Gastrocnemius medialis (tissue), 4 donors: Measurements from ENCODE around the gene ARHGAP26. TPM values are rescaled to one million over a fixed set of nuclear protein-coding genes. Genes with fewer than 3 reads are reported as not detected.
A peak's percentile ranks its signal among the peaks of the same experiment; 100 is the strongest.

Experiments
- ATAC-seq, 2 donors: fragments of 150-250 bp; one replicate each; pipeline ENCODE4 v1.9.1; 2016
- DNase-seq, 2 donors: peaks; one replicate each; pipeline ENCODE4 v3.0.0-alpha.2; 2019
- H3K27ac ChIP-seq, 4 donors: fragments of 200-600 bp; sonication (generic); 1 replicate in 1 of 4; 2 replicates in 3 of 4; pipeline ENCODE4 v1.5.1; 2016 to 2018; ENCODE audit warnings: mild to moderate bottlenecking in 2 of 4, moderate library complexity in 1 of 4
- H3K27me3 ChIP-seq, 3 donors: fragments of 200-600 bp; sonication (generic) in 2 of 3; 1 replicate in 1 of 3; 2 replicates in 2 of 3; pipeline versions ENCODE4 v1.5.1 to v1.6.0; 2016 to 2019; ENCODE audit warnings: mild to moderate bottlenecking in 1 of 3, moderate library complexity in 1 of 3
- H3K36me3 ChIP-seq, 2 donors: fragments of 200-600 bp; sonication (generic) in 1 of 2; one replicate each; pipeline ENCODE4 v1.5.1; 2017 to 2018
- H3K4me1 ChIP-seq, 2 donors: fragments of 200-600 bp; sonication (generic) in 1 of 2; one replicate each; pipeline ENCODE4 v1.5.1; 2016 to 2017; ENCODE audit warnings: mild to moderate bottlenecking in 2 of 2
- H3K4me3 ChIP-seq, 4 donors: fragments of 200-600 bp; sonication (generic) in 3 of 4; 1 replicate in 1 of 4; 2 replicates in 3 of 4; pipeline ENCODE4 v1.5.1; 2016 to 2019; ENCODE audit warnings: mild to moderate bottlenecking in 2 of 4
- H3K9me3 ChIP-seq, 3 donors: fragments of 200-600 bp; sonication (generic) in 2 of 3; 1 replicate in 1 of 3; 2 replicates in 2 of 3; pipeline ENCODE4 v1.5.1; 2016 to 2019
- POLR2A ChIP-seq, 2 donors: fragments of 450-650 bp; IDR thresholded peaks; one replicate each; pipeline ENCODE4 v1.6.1; 2017; ENCODE audit warnings: antibody characterized with exemption in 2 of 2, mild to moderate bottlenecking in 2 of 2, moderate library complexity in 2 of 2
- in situ Hi-C, 4 donors: fragments of 200-750 bp; cut with MboI; loops; one replicate each; pipeline versions ENCODE4 v1.15.0 to v1.8.0; 2017; ENCODE audit warnings: low sequenced_read_pairs in 4 of 4
- intact Hi-C: fragments of 100-400 bp; cut with DNase I; formaldehyde crosslinking; loops from one replicate; pipeline ENCODE4 v1.15.1; 2023; ENCODE audit warnings: low total_unique reads
- total RNA-seq, 4 donors: library from RNA; depleted of rRNA; stranded (reverse); fragments of >200 nt; gene quantifications; one replicate each; pipeline versions ENCODE4 v1.1.0 to v1.2.3, GENCODE V29; 2016
- TF ChIP-seq, protein P1 (sequence below), 5 experiments: fragments of 450-650 bp in 3 of 5; fragments of 200-600 bp in 2 of 5; sonication (generic) in 2 of 5; IDR thresholded peaks in 4 of 5; conservative IDR thresholded peaks in 1 of 5; 1 replicate in 4 of 5; 2 replicates in 1 of 5; pipeline ENCODE4 v1.5.1; 2016 to 2019; ENCODE audit warnings: antibody characterized with exemption in 5 of 5, mild to moderate bottlenecking in 3 of 5, moderate library complexity in 3 of 5

Gene ARHGAP26
- total RNA-seq, 4 donors from 2014 or later, result 9.1 to 22.4 (median 13.4) TPM

DNA sequence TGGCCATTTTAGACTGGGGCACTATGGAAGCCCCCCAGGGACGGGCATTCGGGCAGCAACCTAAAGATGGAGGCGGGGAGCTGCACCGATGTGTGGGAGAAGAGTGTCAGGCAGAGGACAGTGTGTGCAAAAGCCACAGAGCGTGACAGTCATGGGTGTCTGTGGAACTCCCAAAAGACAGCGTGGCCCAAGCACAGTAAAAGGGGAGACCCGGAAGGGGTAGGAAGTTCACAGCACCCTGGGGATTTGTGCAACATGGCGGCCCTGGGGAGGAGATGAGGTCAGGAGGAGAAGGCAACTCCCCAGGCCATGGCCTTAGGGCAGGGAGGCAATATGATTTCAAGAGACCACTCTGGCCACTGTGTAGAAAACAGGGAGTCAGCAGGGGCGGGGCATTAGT lies 45.4 kb upstream of the ARHGAP26 start:
- no peak for DNase-seq
- peaks cover 2 to 14% of the 10 kb centered on the region in 2 donors for H3K4me1 ChIP-seq
- intact Hi-C loops (no loop called here), in situ Hi-C loops (loop anchor here in 1 of 4 donors (10.0 kb wide), 1 partner anchor 150 kb away; no protein-coding TSS in a partner anchor)
- no peak overlapping the region for H3K4me3 ChIP-seq
- H3K27me3 ChIP-seq, result no peaks in the 10 kb centered on the region
- TF ChIP-seq, protein P1, sequence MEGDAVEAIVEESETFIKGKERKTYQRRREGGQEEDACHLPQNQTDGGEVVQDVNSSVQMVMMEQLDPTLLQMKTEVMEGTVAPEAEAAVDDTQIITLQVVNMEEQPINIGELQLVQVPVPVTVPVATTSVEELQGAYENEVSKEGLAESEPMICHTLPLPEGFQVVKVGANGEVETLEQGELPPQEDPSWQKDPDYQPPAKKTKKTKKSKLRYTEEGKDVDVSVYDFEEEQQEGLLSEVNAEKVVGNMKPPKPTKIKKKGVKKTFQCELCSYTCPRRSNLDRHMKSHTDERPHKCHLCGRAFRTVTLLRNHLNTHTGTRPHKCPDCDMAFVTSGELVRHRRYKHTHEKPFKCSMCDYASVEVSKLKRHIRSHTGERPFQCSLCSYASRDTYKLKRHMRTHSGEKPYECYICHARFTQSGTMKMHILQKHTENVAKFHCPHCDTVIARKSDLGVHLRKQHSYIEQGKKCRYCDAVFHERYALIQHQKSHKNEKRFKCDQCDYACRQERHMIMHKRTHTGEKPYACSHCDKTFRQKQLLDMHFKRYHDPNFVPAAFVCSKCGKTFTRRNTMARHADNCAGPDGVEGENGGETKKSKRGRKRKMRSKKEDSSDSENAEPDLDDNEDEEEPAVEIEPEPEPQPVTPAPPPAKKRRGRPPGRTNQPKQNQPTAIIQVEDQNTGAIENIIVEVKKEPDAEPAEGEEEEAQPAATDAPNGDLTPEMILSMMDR (IDR thresholded peaks at IDR 0.05 in 4 of 5, conservative IDR thresholded peaks at IDR 0.05 in 1 of 5), result no peak
- no peaks in the 10 kb centered on the region for H3K9me3 ChIP-seq
- no peak for ATAC-seq
- no peak overlapping the region for H3K27ac ChIP-seq
- H3K36me3 ChIP-seq, result no peaks in the 10 kb centered on the region

DNA sequence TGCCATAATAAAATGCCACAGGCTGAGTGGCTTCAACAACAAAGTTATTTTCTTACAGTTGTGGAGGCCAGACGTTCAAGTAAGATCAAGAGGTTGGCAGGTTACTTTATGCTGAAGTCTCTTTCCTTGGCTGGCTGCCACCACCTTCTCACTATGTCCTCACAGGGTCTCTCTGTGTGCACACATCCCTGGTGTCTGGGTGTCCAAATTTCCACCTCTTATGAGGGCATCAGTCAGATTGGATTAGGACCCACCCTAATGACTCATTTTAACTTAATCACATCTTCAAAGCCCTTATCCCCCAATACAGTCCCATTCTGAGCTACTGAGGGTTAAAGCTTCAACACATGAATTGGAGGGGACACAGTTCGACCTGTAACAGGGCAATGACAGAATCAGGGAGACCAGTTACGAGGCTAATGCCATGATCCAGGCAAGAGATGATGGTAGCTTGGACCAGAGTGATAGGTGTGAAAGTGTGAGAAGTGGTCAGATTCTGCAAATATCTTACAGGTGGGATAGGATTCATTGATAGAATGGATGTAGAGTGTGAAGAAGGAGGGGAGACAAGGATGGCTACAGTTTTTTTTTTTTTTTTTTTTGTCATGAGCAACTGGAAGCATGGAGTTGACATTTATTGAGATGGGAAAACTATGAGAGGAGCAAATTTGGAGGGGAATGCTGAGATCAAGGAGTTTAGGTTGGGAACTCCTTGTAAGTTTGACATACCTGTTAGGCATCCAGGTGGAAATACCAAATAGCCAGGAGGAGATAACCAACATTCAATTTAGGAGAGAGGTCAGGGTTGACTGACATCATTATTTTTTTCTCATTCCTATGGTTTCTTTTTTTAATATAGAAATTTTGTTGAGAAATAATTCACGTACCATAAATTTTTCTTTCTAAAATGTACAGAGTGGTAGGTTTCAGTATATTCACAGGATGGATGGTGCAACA lies 44.7 kb upstream of the ARHGAP26 start:
- in situ Hi-C loops, result loop anchor here in 1 of 4 donors (10.0 kb wide), 1 partner anchor 149 kb away; no protein-coding TSS in a partner anchor
- Histone ChIP-seq H3K27ac (peak overlapping the region in 1 of 4 donors; percentile 44), H3K4me3 (no peak overlapping the region), H3K27me3 (no peaks in the 10 kb centered on the region), H3K4me1 (peaks cover 2 to 14% of the 10 kb centered on the region in 2 donors), H3K36me3 (no peaks in the 10 kb centered on the region), H3K9me3 (no peaks in the 10 kb centered on the region)
- ATAC-seq (no peak), DNase-seq (no peak)
- no peak for TF ChIP-seq POLR2A (IDR thresholded peaks at IDR 0.05)
- TF ChIP-seq, protein P1 (IDR thresholded peaks at IDR 0.05 in 4 of 5, conservative IDR thresholded peaks at IDR 0.05 in 1 of 5), result no peak
- intact Hi-C loops, result no loop called here

GRCh38 chr5:142726188-142726731 lies 43.9 kb upstream of the ARHGAP26 start:
- H3K4me3 ChIP-seq, result no peak overlapping the region
- in situ Hi-C loops (loop anchor here in 1 of 4 donors (10.0 kb wide), 1 partner anchor 149 kb away; no protein-coding TSS in a partner anchor), intact Hi-C loops (no loop called here)
- peak overlapping the region in 3 of 4 donors; percentile 21 to 44 (median 23) for H3K27ac ChIP-seq
- DNase-seq, result no peak
- no peaks in the 10 kb centered on the region for H3K9me3 ChIP-seq
- no peaks in the 10 kb centered on the region for H3K27me3 ChIP-seq
- peak; percentile 92 to 93 for ATAC-seq
- H3K4me1 ChIP-seq, result peaks cover 2 to 14% of the 10 kb centered on the region in 2 donors
- no peak for TF ChIP-seq POLR2A (IDR thresholded peaks at IDR 0.05)
- TF ChIP-seq, protein P1 (IDR thresholded peaks at IDR 0.05 in 4 of 5, conservative IDR thresholded peaks at IDR 0.05 in 1 of 5), result no peak
- no peaks in the 10 kb centered on the region for H3K36me3 ChIP-seq

DNA sequence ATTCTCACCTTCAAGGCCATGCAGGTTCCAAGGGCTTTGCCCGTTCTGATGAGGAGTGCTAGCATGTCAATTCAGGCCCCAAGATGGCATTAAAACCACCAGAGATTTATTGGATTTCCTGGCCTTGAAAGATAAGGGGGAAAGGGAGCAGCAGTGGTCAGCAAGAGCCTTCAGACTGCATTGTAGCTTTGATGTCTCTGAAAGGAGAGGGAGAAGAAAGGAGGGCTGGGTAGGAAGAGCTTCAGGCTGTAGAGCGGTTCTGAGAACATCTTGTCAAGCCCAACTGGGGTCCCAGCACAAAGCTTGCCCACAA lies 42.5 kb upstream of the ARHGAP26 start:
- in situ Hi-C loops (loop anchor here in 1 of 4 donors (10.0 kb wide), 1 partner anchor 147 kb away; no protein-coding TSS in a partner anchor), intact Hi-C loops (no loop called here)
- Histone ChIP-seq H3K27me3 (no peaks in the 10 kb centered on the region), H3K27ac (no peak overlapping the region), H3K9me3 (no peaks in the 10 kb centered on the region), H3K4me3 (no peak overlapping the region), H3K36me3 (no peaks in the 10 kb centered on the region), H3K4me1 (peaks cover 2 to 14% of the 10 kb centered on the region in 2 donors)
- no peak for DNase-seq
- TF ChIP-seq, protein P1 (IDR thresholded peaks at IDR 0.05 in 4 of 5, conservative IDR thresholded peaks at IDR 0.05 in 1 of 5), result no peak
- no peak for TF ChIP-seq POLR2A (IDR thresholded peaks at IDR 0.05)
- ATAC-seq, result no peak
